HG03558 (cell line): ENCODE measurements around the gene ZFYVE27.

ENCODE experiments used
- ATAC-seq: cut with Tn5 transposase; IDR thresholded peaks from one replicate; pipeline ENCODE4 v1.9.1; 2021; ENCODE audit warnings: moderate number of reproducible peaks; ENCODE audit not compliant: unreplicated experiment; ENCODE audit errors: extremely low read depth

ZFYVE27 gene

DNA sequence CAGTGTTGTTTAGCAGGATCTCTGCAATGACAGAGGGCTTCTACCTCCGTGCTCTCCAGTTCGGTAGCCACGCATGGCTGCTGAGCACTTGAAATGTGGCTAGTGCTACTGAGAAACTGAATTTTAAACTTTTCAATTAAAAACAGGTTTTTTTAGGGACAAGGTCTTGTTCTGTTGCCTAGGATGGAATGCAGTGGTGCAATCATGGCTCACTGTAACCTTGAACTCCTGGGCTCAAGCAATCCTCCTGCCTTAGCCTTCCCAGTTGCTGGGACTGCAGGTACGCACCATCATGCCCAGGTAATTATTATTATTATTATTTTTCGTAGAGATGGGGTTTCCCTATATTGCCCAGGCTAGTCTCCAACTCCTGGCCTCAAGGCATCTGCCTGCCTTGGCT is 48.3 kb downstream of the ZFYVE27 start:
- no peak for ATAC-seq

DNA sequence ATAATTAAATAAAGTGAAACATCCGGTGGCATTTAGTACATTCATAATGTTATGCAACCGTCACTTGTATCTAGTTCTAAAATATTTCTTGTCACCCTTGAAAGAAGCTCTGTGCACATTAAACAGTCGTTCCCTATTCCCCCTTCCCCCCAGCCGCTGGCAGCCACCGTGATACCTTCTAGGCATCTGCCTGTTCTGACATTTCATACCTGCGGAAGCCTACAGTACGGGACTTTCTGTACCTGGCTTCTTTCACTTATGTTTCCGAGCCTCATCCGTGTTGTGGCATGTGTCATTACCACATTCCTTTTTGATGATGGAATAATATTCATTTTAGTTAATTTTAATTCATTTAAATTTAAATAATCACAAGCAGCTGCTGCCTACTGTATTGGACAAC is 48.8 kb downstream of the ZFYVE27 start:
- ATAC-seq, result no peak

DNA sequence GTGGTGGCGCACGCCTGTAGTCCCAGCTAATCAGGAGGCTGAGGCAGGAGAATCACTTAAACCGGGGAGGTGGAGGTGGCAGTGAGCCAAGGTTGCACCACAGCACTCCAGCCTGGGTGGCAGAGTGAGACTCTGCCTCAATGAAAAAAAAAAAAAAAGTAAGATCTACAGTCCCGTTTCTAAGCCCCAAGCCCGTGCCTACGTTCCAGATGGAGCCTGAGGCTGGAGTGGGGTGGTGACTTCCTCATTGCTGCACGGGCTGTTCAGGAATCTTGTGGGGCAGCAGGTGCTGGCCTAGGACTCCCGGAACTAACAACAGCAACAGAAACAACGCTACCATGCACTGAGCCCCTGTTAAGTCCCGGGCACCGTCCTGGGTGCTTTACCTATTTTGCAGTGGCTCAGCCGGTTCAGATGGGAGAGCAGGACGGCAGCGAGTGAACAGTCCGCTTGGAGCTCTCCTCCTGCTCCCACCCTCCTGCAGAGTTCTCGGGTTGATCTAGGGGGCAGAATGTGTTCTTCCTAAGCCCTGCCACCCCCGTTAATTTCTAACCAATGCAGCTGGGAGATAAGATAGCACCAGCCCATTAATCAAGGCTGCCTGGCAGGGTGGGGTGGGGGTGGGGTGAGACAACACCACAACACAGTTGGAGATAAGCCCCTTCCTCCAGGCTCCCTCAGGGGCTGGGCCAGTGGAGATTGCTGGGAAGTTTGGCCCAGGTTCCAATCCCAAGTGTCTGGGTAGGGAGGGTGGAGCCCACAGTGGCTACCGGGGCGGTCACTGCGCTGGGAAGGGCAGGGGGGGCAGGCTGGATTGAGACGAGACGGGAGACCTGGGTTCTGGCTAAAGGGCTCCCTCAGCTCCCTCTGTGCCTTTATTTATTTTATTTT is 51.9 kb downstream of the ZFYVE27 start:
- no peak for ATAC-seq

DNA sequence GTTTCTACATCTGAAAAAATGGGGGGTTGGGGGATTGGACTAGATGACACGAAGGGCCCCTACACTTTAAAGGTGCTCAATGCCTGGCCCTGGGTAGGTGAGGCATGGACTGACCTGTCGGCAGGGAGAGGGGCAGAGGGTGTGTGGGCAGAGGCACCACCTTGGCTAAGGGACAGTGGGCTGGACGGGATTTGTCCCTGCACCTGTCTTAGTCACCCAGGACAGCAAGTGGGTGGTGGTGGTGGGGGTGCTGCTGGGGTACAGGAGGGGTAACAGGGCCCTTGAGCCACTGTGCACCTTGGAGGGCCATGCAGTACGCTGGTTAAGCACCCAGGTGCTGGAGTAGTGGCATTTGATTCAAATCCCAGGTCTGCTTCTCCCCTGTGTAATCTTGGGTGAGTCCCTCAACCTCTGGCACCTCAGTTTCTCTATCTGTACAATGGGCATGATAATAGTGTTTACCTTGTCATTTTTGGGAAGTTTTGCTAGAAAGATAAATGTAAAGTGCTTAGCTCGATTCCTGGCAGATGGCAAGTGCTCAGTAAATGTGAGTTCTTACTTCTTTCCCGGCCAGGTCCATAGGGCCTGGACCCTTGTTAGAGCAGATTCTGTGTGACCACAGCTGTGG is 53.0 kb downstream of the ZFYVE27 start:
- no peak for ATAC-seq

DNA sequence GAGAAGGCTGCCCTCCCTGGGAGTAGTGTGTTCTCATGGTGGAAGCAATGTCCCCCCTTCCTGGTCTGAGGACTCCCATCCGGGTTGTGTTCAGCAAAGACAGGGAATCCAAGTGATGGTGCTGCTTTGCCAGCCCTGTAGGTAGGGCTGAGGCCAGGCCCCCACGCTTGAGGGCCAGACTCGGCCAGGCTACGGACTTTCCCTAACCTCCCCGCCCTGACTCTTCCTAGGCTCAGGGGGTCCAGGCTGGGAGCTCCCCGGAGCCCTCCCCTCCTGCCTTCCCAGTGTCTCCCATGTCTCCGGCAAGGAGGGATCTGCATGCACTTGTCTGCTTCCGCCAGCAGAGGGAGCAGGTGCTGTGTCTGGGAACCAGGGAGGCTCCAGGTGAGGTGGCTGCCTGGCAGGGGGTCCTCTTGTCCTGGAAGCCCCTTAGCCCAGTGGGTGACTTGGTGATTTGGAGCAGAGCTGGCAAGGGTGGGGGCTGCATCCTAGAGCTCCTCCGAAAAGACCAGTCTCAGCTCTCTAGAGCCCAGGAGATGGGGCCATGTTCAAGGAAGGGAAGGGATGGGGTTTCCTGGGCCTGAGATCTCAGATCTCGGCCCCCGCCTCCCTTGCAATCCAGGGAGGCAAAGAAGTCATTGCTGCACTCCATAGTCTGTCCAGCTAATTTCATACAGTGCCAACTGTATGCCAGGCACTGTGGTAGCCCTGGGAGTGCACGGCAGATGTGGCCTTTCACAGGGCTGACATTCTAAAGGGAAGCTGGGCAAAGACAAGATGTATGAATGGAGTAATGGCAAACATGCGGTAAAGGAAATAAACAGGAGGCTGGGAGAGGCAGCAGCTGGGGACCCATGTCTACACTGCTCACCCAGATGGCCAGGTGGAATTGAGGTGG is 55.1 kb downstream of the ZFYVE27 start:
- no peak for ATAC-seq

DNA sequence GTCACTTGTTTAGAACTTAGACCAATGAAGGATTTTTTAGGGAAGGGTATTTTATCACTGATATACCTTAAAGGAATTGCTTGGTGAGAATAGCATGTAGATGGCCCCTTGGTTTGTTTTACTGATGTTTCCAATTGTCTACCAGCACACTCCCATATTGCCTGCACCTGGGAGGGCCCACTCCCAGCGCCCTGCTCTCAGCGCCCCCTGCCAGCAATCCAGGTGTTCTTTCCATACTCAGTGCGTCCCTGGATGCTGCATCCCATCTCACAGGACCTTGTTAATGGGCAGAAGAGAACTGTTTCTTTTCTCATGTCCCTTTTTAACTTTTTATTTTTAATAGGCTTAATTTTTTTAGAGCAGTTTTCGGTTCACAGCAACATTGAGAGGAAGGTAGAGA is 59.0 kb downstream of the ZFYVE27 start:
- no peak for ATAC-seq

GRCh38 chr10:97796651-97797050 is 59.7 kb downstream of the ZFYVE27 start:
- ATAC-seq, result no peak

DNA sequence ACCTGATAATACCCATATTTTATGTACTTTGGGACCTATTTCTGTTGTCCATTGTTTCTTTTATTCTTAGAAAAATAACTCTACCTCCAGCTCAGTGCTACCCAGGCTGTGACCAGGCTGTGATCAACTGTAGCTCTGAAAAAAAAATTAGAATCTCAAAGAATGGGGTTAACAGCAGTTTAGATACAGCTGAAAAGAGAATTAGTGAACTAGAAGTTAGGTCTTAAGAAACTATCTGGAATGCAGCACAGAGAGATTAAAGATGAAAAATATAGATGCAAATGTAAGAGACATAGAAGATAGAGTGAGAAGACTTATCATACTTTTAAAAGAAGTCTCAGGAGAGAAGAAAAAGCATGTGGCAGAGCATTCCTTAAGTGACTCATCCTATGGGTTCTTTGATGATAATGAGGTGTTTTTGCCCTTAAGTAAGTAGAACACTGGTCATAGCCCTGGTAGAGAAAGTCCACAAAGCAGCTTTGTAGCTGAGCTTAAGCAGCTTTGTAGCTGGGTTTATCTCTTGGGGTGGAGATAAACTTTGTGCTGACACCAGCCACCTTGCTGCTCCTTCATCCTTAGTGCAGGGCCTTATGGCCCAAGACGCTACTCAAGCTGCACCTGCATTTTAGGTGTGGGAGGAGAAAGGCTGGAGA is 62.2 kb downstream of the ZFYVE27 start:
- ATAC-seq, result no peak

DNA sequence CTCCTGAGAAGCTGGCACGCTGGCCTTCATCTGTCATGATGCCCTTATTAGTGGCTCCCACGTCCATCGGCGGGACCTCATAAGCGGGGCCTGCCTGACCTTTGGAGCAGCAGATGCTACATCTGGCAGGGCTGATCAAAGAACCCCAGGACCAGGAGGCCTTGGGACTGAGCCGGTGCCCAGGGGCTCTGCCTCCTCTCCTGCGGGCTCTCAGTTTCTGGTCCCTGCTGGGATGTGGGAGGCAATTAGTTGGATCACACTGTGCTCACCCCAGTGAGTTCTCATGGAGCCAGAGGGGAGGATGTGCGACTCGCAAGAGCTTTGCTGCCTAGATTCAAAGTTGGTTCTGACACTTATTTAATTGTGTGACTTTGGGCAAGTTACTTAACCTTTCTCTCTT is 63.5 kb downstream of the ZFYVE27 start:
- ATAC-seq, result no peak

DNA sequence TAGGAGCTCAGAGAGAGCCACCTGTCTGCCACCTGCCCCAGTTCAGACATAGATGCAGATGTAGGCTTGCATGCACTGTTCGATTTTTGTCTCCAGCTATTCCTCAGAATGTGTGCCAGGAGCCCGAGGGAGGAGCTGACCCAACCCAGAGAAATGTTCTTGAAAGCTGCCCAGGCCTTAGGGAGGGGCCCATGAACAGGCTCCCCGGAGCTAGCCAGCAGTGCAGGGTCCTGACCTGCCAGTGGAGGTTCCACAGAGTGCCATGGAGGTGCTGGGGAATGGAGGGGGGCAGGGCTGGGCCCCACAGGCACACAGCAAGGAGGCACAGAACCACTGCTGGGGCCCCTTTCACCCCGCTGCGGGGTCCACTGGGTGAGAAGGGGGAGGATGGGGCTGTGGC is 64.5 kb downstream of the ZFYVE27 start:
- no peak for ATAC-seq

- no peak for ATAC-seq
Observed at GRCh38 chr10:97805096-97805884, 68.4 kb downstream of the ZFYVE27 start.

GRCh38 chr10:97805949-97806348 is 69.0 kb downstream of the ZFYVE27 start:
- ATAC-seq, result no peak

DNA sequence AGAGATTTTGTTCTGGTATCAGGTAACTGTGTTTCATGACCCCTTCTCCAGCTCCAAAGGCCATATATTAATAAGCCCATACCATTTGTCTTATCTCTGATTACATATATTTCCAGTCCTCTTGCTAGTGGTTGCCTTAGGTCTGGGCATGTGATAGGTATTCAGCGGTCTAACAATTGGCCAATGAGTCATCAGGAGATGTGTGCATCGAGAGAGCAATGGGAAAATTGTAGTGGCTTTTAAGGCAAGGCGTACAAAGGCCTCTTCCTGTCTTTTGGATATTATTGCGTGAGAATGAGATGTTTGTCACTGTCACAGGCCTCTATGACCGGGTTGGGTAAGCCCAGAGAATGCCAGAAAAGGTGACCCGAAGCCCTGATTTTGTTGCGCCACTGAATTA is 73.5 kb downstream of the ZFYVE27 start:
- ATAC-seq, result no peak
